ENCODE results near the gene KIF23. TPM values are rescaled to one million over a fixed set of nuclear protein-coding genes. Genes with fewer than 3 reads are reported as not detected.

Gene KIF23
- total RNA-seq, 4 donors from 2014 or later = 0.47 to 0.81 TPM; not detected in 2

- Histone ChIP-seq H3K9me3 (no peaks in the 10 kb centered on the region), H3K27ac (no peak overlapping the region), H3K27me3 (no peaks in the 10 kb centered on the region), H3K4me3 (no peak overlapping the region), H3K4me1 (no peaks in the 10 kb centered on the region), H3K36me3 (no peaks in the 10 kb centered on the region)
- no peak for DNase-seq
- in situ Hi-C loops (cut with MboI; ENCODE audit: low sequenced_read_pairs in 4 of 4) (no loop called here), intact Hi-C loops (cut with DNase I; ENCODE audit: low total_unique reads) (no loop called here)
- ATAC-seq = no peak
- TF ChIP-seq POLR2A (IDR thresholded peaks at IDR 0.05) (no peak), CTCF (IDR thresholded peaks at IDR 0.05 in 4 of 5, conservative IDR thresholded peaks at IDR 0.05 in 1 of 5) (no peak)
These were observed 8.3 kb downstream of the KIF23 start for GRCh38 chr15:69422336-69422895.

- H3K27ac ChIP-seq = no peak overlapping the region
- intact Hi-C loops (cut with DNase I; ENCODE audit: low total_unique reads) (no loop called here), in situ Hi-C loops (cut with MboI; ENCODE audit: low sequenced_read_pairs in 4 of 4) (no loop called here)
- no peaks in the 10 kb centered on the region for H3K9me3 ChIP-seq
- H3K36me3 ChIP-seq = no peaks in the 10 kb centered on the region
- no peak overlapping the region for H3K4me3 ChIP-seq
- H3K27me3 ChIP-seq = no peaks in the 10 kb centered on the region
- TF ChIP-seq CTCF (IDR thresholded peaks at IDR 0.05 in 4 of 5, conservative IDR thresholded peaks at IDR 0.05 in 1 of 5) = no peak
- TF ChIP-seq POLR2A (IDR thresholded peaks at IDR 0.05) = no peak
- ATAC-seq = no peak
- DNase-seq = no peak
- H3K4me1 ChIP-seq = no peaks in the 10 kb centered on the region
These were observed 9.9 kb downstream of the KIF23 start for GRCh38 chr15:69424001-69424400.

- Histone ChIP-seq H3K4me1 (no peaks in the 10 kb centered on the region), H3K36me3 (no peaks in the 10 kb centered on the region), H3K27me3 (no peaks in the 10 kb centered on the region), H3K9me3 (no peaks in the 10 kb centered on the region), H3K27ac (no peak overlapping the region), H3K4me3 (no peak overlapping the region)
- intact Hi-C loops (cut with DNase I; ENCODE audit: low total_unique reads) = no loop called here
- TF ChIP-seq POLR2A (IDR thresholded peaks at IDR 0.05) (no peak), CTCF (IDR thresholded peaks at IDR 0.05 in 4 of 5, conservative IDR thresholded peaks at IDR 0.05 in 1 of 5) (no peak)
- no peak for ATAC-seq
- DNase-seq = no peak
- in situ Hi-C loops (cut with MboI; ENCODE audit: low sequenced_read_pairs in 4 of 4) = no loop called here
These were observed 10.7 kb downstream of the KIF23 start for GRCh38 chr15:69424748-69425413.

GRCh38 chr15:69433831-69434230 lies 19.7 kb downstream of the KIF23 start:
- H3K27ac ChIP-seq = no peak overlapping the region
- H3K36me3 ChIP-seq = no peaks in the 10 kb centered on the region
- ATAC-seq (no peak), DNase-seq (no peak)
- H3K27me3 ChIP-seq = no peaks in the 10 kb centered on the region
- intact Hi-C loops (cut with DNase I; ENCODE audit: low total_unique reads) = no loop called here
- H3K4me1 ChIP-seq = no peaks in the 10 kb centered on the region
- no peak for TF ChIP-seq CTCF (IDR thresholded peaks at IDR 0.05 in 4 of 5, conservative IDR thresholded peaks at IDR 0.05 in 1 of 5)
- no peak for TF ChIP-seq POLR2A (IDR thresholded peaks at IDR 0.05)
- in situ Hi-C loops (cut with MboI; ENCODE audit: low sequenced_read_pairs in 4 of 4) = no loop called here
- no peak overlapping the region for H3K4me3 ChIP-seq
- no peaks in the 10 kb centered on the region for H3K9me3 ChIP-seq

All from gastrocnemius medialis (tissue), 4 donors.